Lower leg skin (tissue), 4 donors: ENCODE measurements around the gene WIPF2. TPM values are rescaled to one million over a fixed set of nuclear protein-coding genes. Genes with fewer than 3 reads are reported as not detected.

ENCODE experiments used
- DNase-seq, 2 donors: peaks; one replicate each; pipeline ENCODE4 v3.0.0-alpha.2; 2019; ENCODE audit warnings: low spot score in 2 of 2
- H3K4me3 ChIP-seq: fragments of 200-600 bp; sonication (generic); 2 replicates; pipeline ENCODE4 v1.5.1; 2017; ENCODE audit warnings: mild to moderate bottlenecking, low read depth; ENCODE audit not compliant: poor library complexity, severe bottlenecking
- POLR2A ChIP-seq, 2 donors: fragments of 450-650 bp; IDR thresholded peaks; one replicate each; pipeline ENCODE4 v1.6.1; 2016 to 2017; ENCODE audit warnings: antibody characterized with exemption in 2 of 2, mild to moderate bottlenecking in 1 of 2, moderate library complexity in 1 of 2
- WGBS, 2 donors: methylation state at CpG; one replicate each; pipeline ENCODE4 v1.1.5; 2018; 5-methylcytosine and 5-hydroxymethylcytosine counted together
- intact Hi-C: fragments of 100-400 bp; cut with DNase I; formaldehyde crosslinking; loops from one replicate; pipeline ENCODE4 v1.15.0; 2023; ENCODE audit warnings: low total_unique reads
- microRNA-seq, 2 donors: library from miRNA; unstranded; fragments of <30 nt; microRNA quantifications; one replicate each; pipeline ENCODE4, GENCODE V29; 2016; ENCODE audit warnings: borderline replicate concordance in 2 of 2, borderline number of aligned reads in 1 of 2
- total RNA-seq, 4 donors: library from RNA; depleted of rRNA; stranded (reverse); fragments of >200 nt; gene quantifications; one replicate each; pipeline ENCODE4 v1.1.0, GENCODE V29; 2016
- TF ChIP-seq, protein P1 (sequence below), 3 donors: fragments of 450-650 bp; IDR thresholded peaks; one replicate each; pipeline ENCODE4 v1.5.1; 2016; ENCODE audit warnings: antibody characterized with exemption in 3 of 3, mild to moderate bottlenecking in 3 of 3, moderate library complexity in 2 of 3

The WIPF2 gene
- total RNA-seq, 4 donors from 2014 or later: 14.5 to 24.3 (median 18.5) TPM

- 25 to 28% methylated on average over 11 of the region's 11 CpGs for WGBS, 2 donors
- intact Hi-C loops: no loop called here
- DNase-seq: no peak
- TF ChIP-seq, protein P1, sequence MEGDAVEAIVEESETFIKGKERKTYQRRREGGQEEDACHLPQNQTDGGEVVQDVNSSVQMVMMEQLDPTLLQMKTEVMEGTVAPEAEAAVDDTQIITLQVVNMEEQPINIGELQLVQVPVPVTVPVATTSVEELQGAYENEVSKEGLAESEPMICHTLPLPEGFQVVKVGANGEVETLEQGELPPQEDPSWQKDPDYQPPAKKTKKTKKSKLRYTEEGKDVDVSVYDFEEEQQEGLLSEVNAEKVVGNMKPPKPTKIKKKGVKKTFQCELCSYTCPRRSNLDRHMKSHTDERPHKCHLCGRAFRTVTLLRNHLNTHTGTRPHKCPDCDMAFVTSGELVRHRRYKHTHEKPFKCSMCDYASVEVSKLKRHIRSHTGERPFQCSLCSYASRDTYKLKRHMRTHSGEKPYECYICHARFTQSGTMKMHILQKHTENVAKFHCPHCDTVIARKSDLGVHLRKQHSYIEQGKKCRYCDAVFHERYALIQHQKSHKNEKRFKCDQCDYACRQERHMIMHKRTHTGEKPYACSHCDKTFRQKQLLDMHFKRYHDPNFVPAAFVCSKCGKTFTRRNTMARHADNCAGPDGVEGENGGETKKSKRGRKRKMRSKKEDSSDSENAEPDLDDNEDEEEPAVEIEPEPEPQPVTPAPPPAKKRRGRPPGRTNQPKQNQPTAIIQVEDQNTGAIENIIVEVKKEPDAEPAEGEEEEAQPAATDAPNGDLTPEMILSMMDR (IDR thresholded peaks at IDR 0.05): no peak
- TF ChIP-seq POLR2A (IDR thresholded peaks at IDR 0.05): no peak
- no peak overlapping the region for H3K4me3 ChIP-seq
Measured at GRCh38 chr17:40329839-40330794, 111.0 kb downstream of the WIPF2 start.

DNA sequence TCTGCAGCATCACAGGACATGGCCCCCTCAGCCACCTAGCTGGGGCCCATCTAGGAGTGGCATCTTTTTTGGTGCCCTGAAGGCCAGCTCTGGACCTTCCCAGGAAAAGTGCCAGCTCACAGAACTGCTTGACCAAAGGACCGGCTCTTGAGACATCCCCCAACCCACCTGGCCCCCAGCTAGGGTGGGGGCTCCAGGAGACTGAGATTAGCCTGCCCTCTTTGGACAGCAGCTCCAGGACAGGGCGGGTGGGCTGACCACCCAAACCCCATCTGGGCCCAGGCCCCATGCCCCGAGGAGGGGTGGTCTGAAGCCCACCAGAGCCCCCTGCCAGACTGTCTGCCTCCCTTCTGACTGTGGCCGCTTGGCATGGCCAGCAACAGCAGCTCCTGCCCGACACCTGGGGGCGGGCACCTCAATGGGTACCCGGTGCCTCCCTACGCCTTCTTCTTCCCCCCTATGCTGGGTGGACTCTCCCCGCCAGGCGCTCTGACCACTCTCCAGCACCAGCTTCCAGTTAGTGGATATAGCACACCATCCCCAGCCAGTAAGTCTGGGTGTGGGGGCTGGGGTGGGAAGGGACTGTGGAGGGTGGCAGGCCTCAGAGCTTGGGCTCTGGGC is 111.9 kb downstream of the WIPF2 start:
- no peak overlapping the region for H3K4me3 ChIP-seq
- no peak for DNase-seq
- no peak for TF ChIP-seq POLR2A (IDR thresholded peaks at IDR 0.05)
- TF ChIP-seq, protein P1 (IDR thresholded peaks at IDR 0.05): no peak
- intact Hi-C loops: no loop called here
- whole genome bisulfite sequencing, 2 donors: 81 to 91% methylated on average over 6 to 8 of the region's 10 CpGs

GRCh38 chr17:40331743-40332641 is 112.9 kb downstream of the WIPF2 start:
- 10 to 11% methylated on average over 7 to 20 of the region's 22 CpGs for WGBS, 2 donors
- DNase-seq: peak in 1 of 2 donors; percentile 96
- intact Hi-C loops: no loop called here
- TF ChIP-seq POLR2A (IDR thresholded peaks at IDR 0.05): no peak
- TF ChIP-seq, protein P1 (IDR thresholded peaks at IDR 0.05): no peak
- no peak overlapping the region for H3K4me3 ChIP-seq

Small RNAs within 50 kb of the gene (microRNA-seq; reads per million reads assigned to microRNA genes)
- 0 to 1.1 reads per million in 2 donors for gene MIR6867

Other genes with a start within 250 kb of the WIPF2 start
- 100 to 1,000 TPM; 106 to 154 (median 129) TPM for gene PSMD3, start 238.5 kb upstream of the WIPF2 start, total RNA-seq
- gene CSF3, start 203.9 kb upstream of the WIPF2 start, total RNA-seq: under 1 TPM in 2 of 4 donors, not detected in 2; 0.21 to 0.45 TPM
- 10 to 100 TPM; 47.2 to 88.9 (median 62.9) TPM for gene MED24, start 164.9 kb upstream of the WIPF2 start, total RNA-seq
- gene THRA, start 156.3 kb upstream of the WIPF2 start, total RNA-seq: 10 to 100 TPM; 28.2 to 56.8 (median 42.6) TPM
- 100 to 1,000 TPM; 111 to 194 (median 148) TPM for gene NR1D1, start 118.7 kb upstream of the WIPF2 start, total RNA-seq
- 100 to 1,000 TPM in 1 of 4 donors, 10 to 100 TPM in 3; 70.6 to 117 (median 82.4) TPM for gene MSL1, start 97.3 kb upstream of the WIPF2 start, total RNA-seq
- 10 to 100 TPM; 32.3 to 58.1 (median 53.0) TPM for gene CASC3, start 78.8 kb upstream of the WIPF2 start, total RNA-seq
- gene RAPGEFL1, start 41.8 kb upstream of the WIPF2 start, total RNA-seq: 100 to 1,000 TPM; 273 to 467 (median 316) TPM
- 1 to 10 TPM in 2 of 4 donors, under 1 TPM in 2; 0.42 to 1.6 (median 1.0) TPM for gene CDC6, start 68.6 kb downstream of the WIPF2 start, total RNA-seq
- gene RARA, start 89.9 kb downstream of the WIPF2 start, total RNA-seq: 10 to 100 TPM; 18.1 to 38.0 (median 25.2) TPM
- gene GJD3, start 145.4 kb downstream of the WIPF2 start, total RNA-seq: not detected
- gene TOP2A, start 198.6 kb downstream of the WIPF2 start, total RNA-seq: 10 to 100 TPM in 1 of 4 donors, 1 to 10 TPM in 3; 5.7 to 11.9 (median 8.2) TPM
- 10 to 100 TPM; 35.1 to 90.4 (median 39.6) TPM for gene IGFBP4, start 224.1 kb downstream of the WIPF2 start, total RNA-seq